H9 (cell line): Measurements from ENCODE around the gene CXCL1. TPM values are rescaled to one million over a fixed set of nuclear protein-coding genes. Genes with fewer than 3 reads are reported as not detected.

Experiments used
- DNase-seq: peaks from one replicate; pipeline ENCODE4 v3.0.0-alpha.2; 2017
- H2AFZ ChIP-seq: one replicate; pipeline ENCODE4 v1.6.1; 2013; ENCODE audit warnings: mild to moderate bottlenecking, low read length, control low read depth, moderate library complexity
- H2AK5ac ChIP-seq: 2 replicates; pipeline ENCODE4 v1.6.1; 2013; ENCODE audit warnings: low read length, control low read depth, mixed read lengths; ENCODE audit not compliant: insufficient read length
- H2BK120ac ChIP-seq: one replicate; pipeline ENCODE4 v1.6.1; 2013; ENCODE audit warnings: low read depth, mild to moderate bottlenecking, low read length, control low read depth, inconsistent platforms; ENCODE audit not compliant: poor library complexity, severe bottlenecking
- H2BK12ac ChIP-seq: 2 replicates; pipeline ENCODE4 v1.6.1; 2013; ENCODE audit warnings: low read length, control low read depth, mixed read lengths, low read depth; ENCODE audit not compliant: insufficient read length
- H2BK15ac ChIP-seq: 2 replicates; pipeline ENCODE4 v1.6.1; 2013; ENCODE audit warnings: low read depth, low read length, control low read depth
- H2BK20ac ChIP-seq: one replicate; pipeline ENCODE4 v1.6.1; 2013; ENCODE audit warnings: low read depth, mild to moderate bottlenecking, low read length, control low read depth, inconsistent platforms; ENCODE audit not compliant: poor library complexity, severe bottlenecking
- H2BK5ac ChIP-seq: 2 replicates; pipeline ENCODE4 v1.6.1; 2013; ENCODE audit warnings: low read length, control low read depth, mixed read lengths; ENCODE audit not compliant: insufficient read length
- H3K14ac ChIP-seq: 2 replicates; pipeline ENCODE4 v1.6.1; 2013; ENCODE audit warnings: low read length, control low read depth; ENCODE audit not compliant: insufficient read depth
- H3K18ac ChIP-seq: 2 replicates; pipeline ENCODE4 v1.6.1; 2013; ENCODE audit warnings: low read depth, mild to moderate bottlenecking, mixed read lengths, low read length, control low read depth; ENCODE audit not compliant: insufficient read length
- H3K23ac ChIP-seq: 2 replicates; pipeline ENCODE4 v1.6.1; 2013; ENCODE audit warnings: low read length, control low read depth, mixed read lengths, low read depth; ENCODE audit not compliant: insufficient read length
- H3K23me2 ChIP-seq: 2 replicates; pipeline ENCODE4 v1.6.1; 2013; ENCODE audit warnings: low read depth, mild to moderate bottlenecking, mixed read lengths, low read length, control low read depth; ENCODE audit not compliant: insufficient read length, poor library complexity, severe bottlenecking
- H3K27ac ChIP-seq: 2 replicates; pipeline ENCODE4 v1.5.1; 2013; ENCODE audit warnings: low read length, control low read depth, mixed read lengths, low read depth; ENCODE audit not compliant: insufficient read length
- H3K27me3 ChIP-seq: 2 replicates; pipeline ENCODE4 v1.6.1; 2013; ENCODE audit warnings: low read length, control low read depth, inconsistent platforms; ENCODE audit not compliant: insufficient read depth
- H3K4ac ChIP-seq: 2 replicates; pipeline ENCODE4 v1.6.1; 2013; ENCODE audit warnings: low read depth, mild to moderate bottlenecking, control low read depth, inconsistent platforms, low read length, moderate library complexity
- H3K4me1 ChIP-seq: 2 replicates; pipeline ENCODE4 v1.6.1; 2013; ENCODE audit warnings: low read length, control low read depth, inconsistent platforms; ENCODE audit not compliant: insufficient read depth
- H3K4me2 ChIP-seq: 2 replicates; pipeline ENCODE4 v1.6.1; 2013; ENCODE audit warnings: low read length, control low read depth, mixed read lengths; ENCODE audit not compliant: insufficient read length, insufficient read depth
- H3K56ac ChIP-seq: 2 replicates; pipeline ENCODE4 v1.6.1; 2013; ENCODE audit warnings: low read depth, mild to moderate bottlenecking, mixed read lengths, low read length, control low read depth; ENCODE audit not compliant: insufficient read length
- H3K79me1 ChIP-seq: 2 replicates; pipeline ENCODE4 v1.6.1; 2013; ENCODE audit warnings: low read depth, mild to moderate bottlenecking, moderate library complexity, low read length, control low read depth, inconsistent platforms; ENCODE audit not compliant: insufficient read depth, poor library complexity, severe bottlenecking
- H3K79me2 ChIP-seq: 2 replicates; pipeline ENCODE4 v1.6.1; 2013; ENCODE audit warnings: low read length, control low read depth, inconsistent platforms; ENCODE audit not compliant: insufficient read depth
- H3K9ac ChIP-seq: 2 replicates; pipeline ENCODE4 v1.6.1; 2013; ENCODE audit warnings: low read length, control low read depth, mixed read lengths; ENCODE audit not compliant: insufficient read length; ENCODE audit errors: extremely low read depth
- H3K9me3 ChIP-seq: one replicate; pipeline ENCODE4 v1.6.1; 2013; ENCODE audit warnings: low read depth, low read length, inconsistent platforms; ENCODE audit not compliant: control insufficient read depth
- H3T11ph ChIP-seq: one replicate; pipeline ENCODE4 v1.6.1; 2013; ENCODE audit warnings: mild to moderate bottlenecking, low read length, control low read depth, inconsistent platforms
- H4K20me1 ChIP-seq: one replicate; pipeline ENCODE4 v1.6.1; 2013; ENCODE audit not compliant: control insufficient read depth, insufficient read length, insufficient read depth
- H4K5ac ChIP-seq: 2 replicates; pipeline ENCODE4 v1.6.1; 2013; ENCODE audit warnings: low read depth, mild to moderate bottlenecking, mixed read lengths, low read length, control low read depth; ENCODE audit not compliant: insufficient read length
- H4K8ac ChIP-seq: replicated peaks from 2 replicates; pipeline ENCODE4 v1.6.1; 2013; ENCODE audit warnings: low read length, control low read depth, mixed read lengths, low read depth; ENCODE audit not compliant: insufficient read length
- H4K91ac ChIP-seq: 2 replicates; pipeline ENCODE4 v1.6.1; 2013; ENCODE audit warnings: low read depth, mild to moderate bottlenecking, moderate library complexity, mixed read lengths, low read length, control low read depth; ENCODE audit not compliant: insufficient read length
- H3K27ac Mint-ChIP-seq, 3 experiments: 2 replicates in 2 of 3; 3 replicates in 1 of 3; pipeline ENCODE4 v1.8.0; 2020 to 2021; ENCODE audit warnings: mixed read lengths in 3 of 3, mild to moderate bottlenecking in 1 of 3, moderate library complexity in 1 of 3
- H3K27me3 Mint-ChIP-seq: 2 replicates; pipeline ENCODE4 v1.8.0; 2021; ENCODE audit warnings: low read depth, mild to moderate bottlenecking, moderate library complexity, mixed read lengths
- H3K36me3 Mint-ChIP-seq, 3 experiments: 2 replicates in 2 of 3; 3 replicates in 1 of 3; pipeline ENCODE4 v1.8.0; 2020 to 2021; ENCODE audit warnings: low read depth in 3 of 3, mixed read lengths in 3 of 3; ENCODE audit not compliant: insufficient read depth in 1 of 3
- H3K4me1 Mint-ChIP-seq, 2 experiments: 2 replicates each; pipeline ENCODE4 v1.8.0; 2020; ENCODE audit warnings: mixed read lengths in 2 of 2
- H3K4me3 Mint-ChIP-seq, 2 experiments: 2 replicates in 1 of 2; 3 replicates in 1 of 2; pipeline ENCODE4 v1.8.0; 2020 to 2021; ENCODE audit warnings: mild to moderate bottlenecking in 2 of 2, mixed read lengths in 2 of 2, moderate library complexity in 1 of 2
- H3K9me3 Mint-ChIP-seq, 2 experiments: 2 replicates in 1 of 2; 3 replicates in 1 of 2; pipeline ENCODE4 v1.8.0; 2020; ENCODE audit warnings: mild to moderate bottlenecking in 2 of 2, mixed read lengths in 2 of 2, moderate library complexity in 1 of 2
- WGBS: extraction: QIAGEN DNeasy Blood & Tissue Kit; methylation state at CpG from one replicate; pipeline ENCODE4 v1.1.7; 2013; ENCODE audit warnings: missing lambda C conversion rate, low lambda C conversion rate, mixed read lengths; ENCODE audit not compliant: insufficient read length; ENCODE audit errors: extremely low coverage; 5-methylcytosine and 5-hydroxymethylcytosine counted together
- total RNA-seq: library from RNA; stranded (reverse); gene quantifications from 2 replicates; pipeline ENCODE4 v1.2.1, GENCODE V29; 2021
- TF ChIP-seq, protein P1 (sequence below): fragments of 200-600 bp; sonication (generic); conservative IDR thresholded peaks from 3 replicates; pipeline ENCODE4 v1.8.0; 2021; ENCODE audit warnings: antibody characterized with exemption, mild to moderate bottlenecking

Gene CXCL1
- total RNA-seq, 1 experiment from 2014 or later: 0.20 TPM

DNA sequence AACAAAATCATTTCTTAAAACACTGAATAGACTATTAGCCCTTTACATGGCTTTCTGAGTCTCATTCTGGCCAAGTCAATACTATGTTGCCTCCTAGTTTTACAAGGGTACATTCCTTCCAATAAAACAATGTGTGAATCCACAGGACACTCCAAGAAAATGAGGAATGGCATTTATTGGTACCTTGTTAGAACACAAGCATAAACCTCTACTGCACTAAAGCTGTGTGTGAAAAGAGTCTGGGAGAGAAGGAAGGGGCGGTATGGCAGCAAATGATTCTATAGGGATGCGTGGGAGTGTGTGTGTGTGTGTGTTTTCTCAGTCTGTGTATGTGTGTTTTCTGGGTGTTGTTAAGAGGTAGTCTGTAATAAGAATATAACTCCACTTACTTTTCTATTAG, 48.9 kb downstream of the CXCL1 start:
- peak overlapping the region in 1 of 3 experiments; percentile 5; a peak in 1 of 7 replicates for H3K27ac Mint-ChIP-seq
- Histone ChIP-seq H3K56ac (no peak overlapping the region), H4K20me1 (no peaks in the 10 kb centered on the region), H3K4me2 (no peak overlapping the region), H2BK12ac (no peak overlapping the region), H3K18ac (no peak overlapping the region), H3K79me1 (no peaks in the 10 kb centered on the region), H2BK15ac (no peak overlapping the region), H2BK5ac (no peak overlapping the region), H2AFZ (no peak overlapping the region), H4K5ac (no peak overlapping the region), H3K23ac (no peak overlapping the region), H3K27me3 (no peaks in the 10 kb centered on the region), H3K14ac (no peak overlapping the region), H2BK120ac (no peak overlapping the region), H3T11ph (no peak overlapping the region), H3K9me3 (no peaks in the 10 kb centered on the region), H4K91ac (no peak overlapping the region), H2AK5ac (no peak overlapping the region), H3K23me2 (no peaks in the 10 kb centered on the region), H3K4ac (no peak overlapping the region), H4K8ac (no peak overlapping the region), H3K4me1 (no peaks in the 10 kb centered on the region), H3K9ac (no peak overlapping the region), H3K79me2 (no peaks in the 10 kb centered on the region), H3K27ac (no peak overlapping the region), H2BK20ac (no peak overlapping the region)
- no peaks in the 10 kb centered on the region for H3K9me3 Mint-ChIP-seq
- H3K4me1 Mint-ChIP-seq: no peaks in the 10 kb centered on the region
- no CpG with 5 or more reads among the region's 2 CpGs for WGBS
- no peak overlapping the region for H3K4me3 Mint-ChIP-seq
- TF ChIP-seq, protein P1, sequence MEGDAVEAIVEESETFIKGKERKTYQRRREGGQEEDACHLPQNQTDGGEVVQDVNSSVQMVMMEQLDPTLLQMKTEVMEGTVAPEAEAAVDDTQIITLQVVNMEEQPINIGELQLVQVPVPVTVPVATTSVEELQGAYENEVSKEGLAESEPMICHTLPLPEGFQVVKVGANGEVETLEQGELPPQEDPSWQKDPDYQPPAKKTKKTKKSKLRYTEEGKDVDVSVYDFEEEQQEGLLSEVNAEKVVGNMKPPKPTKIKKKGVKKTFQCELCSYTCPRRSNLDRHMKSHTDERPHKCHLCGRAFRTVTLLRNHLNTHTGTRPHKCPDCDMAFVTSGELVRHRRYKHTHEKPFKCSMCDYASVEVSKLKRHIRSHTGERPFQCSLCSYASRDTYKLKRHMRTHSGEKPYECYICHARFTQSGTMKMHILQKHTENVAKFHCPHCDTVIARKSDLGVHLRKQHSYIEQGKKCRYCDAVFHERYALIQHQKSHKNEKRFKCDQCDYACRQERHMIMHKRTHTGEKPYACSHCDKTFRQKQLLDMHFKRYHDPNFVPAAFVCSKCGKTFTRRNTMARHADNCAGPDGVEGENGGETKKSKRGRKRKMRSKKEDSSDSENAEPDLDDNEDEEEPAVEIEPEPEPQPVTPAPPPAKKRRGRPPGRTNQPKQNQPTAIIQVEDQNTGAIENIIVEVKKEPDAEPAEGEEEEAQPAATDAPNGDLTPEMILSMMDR: no peak
- no peaks in the 10 kb centered on the region for H3K36me3 Mint-ChIP-seq
- DNase-seq: no peak
- no peaks in the 10 kb centered on the region for H3K27me3 Mint-ChIP-seq
